ENCODE measurements around the gene TSHZ3.

The TSHZ3 gene

GRCh38 chr19:31346184-31347059 lies 2.8 kb downstream of the TSHZ3 start:
- Histone ChIP-seq H3K27ac (ENCODE audit: low read length) (no peak overlapping the region), H3K4me3 (ENCODE audit: low read length) (no peak overlapping the region), H4K20me1 (ENCODE audit: insufficient read depth, low read length) (no peaks in the 10 kb centered on the region), H3K9ac (ENCODE audit: low read length) (no peak overlapping the region), H3K4me2 (ENCODE audit: low read length) (no peak overlapping the region), H3K9me3 (ENCODE audit: insufficient read depth, low read length) (no peaks in the 10 kb centered on the region), H3K36me3 (replicated peaks; ENCODE audit: low read depth, low read length) (no peaks in the 10 kb centered on the region), H3K79me2 (ENCODE audit: low read length) (no peaks in the 10 kb centered on the region), H3K27me3 (ENCODE audit: low read depth, low read length) (no peaks in the 10 kb centered on the region), H3K4me1 (ENCODE audit: low read length) (no peaks in the 10 kb centered on the region), H2AFZ (ENCODE audit: low read depth, low read length) (no peak overlapping the region)
- no peak for TF ChIP-seq EZH2phosphoT487 (IDR thresholded peaks at IDR 0.05; ENCODE audit: low read depth)

DNA sequence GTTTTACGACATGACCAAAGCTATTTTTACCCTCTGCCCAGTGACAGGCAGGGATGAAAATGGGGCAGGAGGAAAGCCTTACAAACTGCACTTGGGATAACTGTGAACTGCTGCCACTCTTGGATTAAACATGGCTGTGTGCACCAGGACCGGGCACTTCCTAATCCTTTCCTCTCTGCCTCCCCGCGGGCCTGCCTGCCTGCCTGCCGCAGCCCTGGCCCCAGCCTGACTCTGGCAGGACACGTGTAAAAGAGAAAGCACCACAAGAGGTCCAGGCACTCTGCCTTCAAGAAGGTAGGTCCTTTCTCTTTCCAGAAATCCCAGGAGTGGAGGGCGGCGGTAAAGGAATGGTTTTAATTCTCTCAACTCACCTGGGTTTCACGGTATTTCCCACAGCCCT lies 4.8 kb downstream of the TSHZ3 start:
- Histone ChIP-seq H3K4me2 (ENCODE audit: low read length) (no peak overlapping the region), H3K79me2 (ENCODE audit: low read length) (no peaks in the 10 kb centered on the region), H3K9ac (ENCODE audit: low read length) (no peak overlapping the region), H3K27ac (ENCODE audit: low read length) (no peak overlapping the region), H3K4me1 (ENCODE audit: low read length) (no peaks in the 10 kb centered on the region), H3K36me3 (replicated peaks; ENCODE audit: low read depth, low read length) (no peaks in the 10 kb centered on the region), H3K4me3 (ENCODE audit: low read length) (no peak overlapping the region), H2AFZ (ENCODE audit: low read depth, low read length) (no peak overlapping the region), H3K27me3 (ENCODE audit: low read depth, low read length) (no peaks in the 10 kb centered on the region), H3K9me3 (ENCODE audit: insufficient read depth, low read length) (no peaks in the 10 kb centered on the region), H4K20me1 (ENCODE audit: insufficient read depth, low read length) (no peaks in the 10 kb centered on the region)
- TF ChIP-seq, protein P1, sequence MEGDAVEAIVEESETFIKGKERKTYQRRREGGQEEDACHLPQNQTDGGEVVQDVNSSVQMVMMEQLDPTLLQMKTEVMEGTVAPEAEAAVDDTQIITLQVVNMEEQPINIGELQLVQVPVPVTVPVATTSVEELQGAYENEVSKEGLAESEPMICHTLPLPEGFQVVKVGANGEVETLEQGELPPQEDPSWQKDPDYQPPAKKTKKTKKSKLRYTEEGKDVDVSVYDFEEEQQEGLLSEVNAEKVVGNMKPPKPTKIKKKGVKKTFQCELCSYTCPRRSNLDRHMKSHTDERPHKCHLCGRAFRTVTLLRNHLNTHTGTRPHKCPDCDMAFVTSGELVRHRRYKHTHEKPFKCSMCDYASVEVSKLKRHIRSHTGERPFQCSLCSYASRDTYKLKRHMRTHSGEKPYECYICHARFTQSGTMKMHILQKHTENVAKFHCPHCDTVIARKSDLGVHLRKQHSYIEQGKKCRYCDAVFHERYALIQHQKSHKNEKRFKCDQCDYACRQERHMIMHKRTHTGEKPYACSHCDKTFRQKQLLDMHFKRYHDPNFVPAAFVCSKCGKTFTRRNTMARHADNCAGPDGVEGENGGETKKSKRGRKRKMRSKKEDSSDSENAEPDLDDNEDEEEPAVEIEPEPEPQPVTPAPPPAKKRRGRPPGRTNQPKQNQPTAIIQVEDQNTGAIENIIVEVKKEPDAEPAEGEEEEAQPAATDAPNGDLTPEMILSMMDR (IDR thresholded peaks at IDR 0.05; ENCODE audit: low read depth, low read length), result no peak
- TF ChIP-seq EZH2phosphoT487 (IDR thresholded peaks at IDR 0.05; ENCODE audit: low read depth), result no peak

DNA sequence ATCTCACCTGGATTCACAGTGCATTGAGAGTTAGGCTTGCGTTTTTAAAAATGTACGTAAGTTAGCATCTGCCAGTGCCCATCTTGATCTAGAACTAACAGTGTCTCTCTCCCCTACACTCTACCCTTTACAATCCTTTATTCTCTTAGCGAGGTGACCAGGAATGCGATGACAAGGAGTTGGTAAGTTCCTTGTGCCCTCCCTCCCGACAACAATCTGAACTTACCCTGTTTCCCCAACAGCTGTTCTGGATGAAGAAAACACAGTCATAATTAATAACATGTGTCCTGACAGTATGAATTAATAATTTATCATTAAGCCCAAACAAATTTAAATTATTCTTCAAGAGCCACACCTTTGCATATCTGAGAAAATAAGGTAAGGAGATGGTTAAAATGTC lies 6.3 kb downstream of the TSHZ3 start:
- Histone ChIP-seq H3K9ac (ENCODE audit: low read length) (no peak overlapping the region), H3K27ac (ENCODE audit: low read length) (no peak overlapping the region), H3K4me3 (ENCODE audit: low read length) (no peak overlapping the region), H3K27me3 (ENCODE audit: low read depth, low read length) (no peaks in the 10 kb centered on the region), H4K20me1 (ENCODE audit: insufficient read depth, low read length) (no peaks in the 10 kb centered on the region), H3K9me3 (ENCODE audit: insufficient read depth, low read length) (no peaks in the 10 kb centered on the region), H3K4me1 (ENCODE audit: low read length) (no peaks in the 10 kb centered on the region), H3K79me2 (ENCODE audit: low read length) (no peaks in the 10 kb centered on the region), H2AFZ (ENCODE audit: low read depth, low read length) (no peak overlapping the region), H3K4me2 (ENCODE audit: low read length) (no peak overlapping the region), H3K36me3 (replicated peaks; ENCODE audit: low read depth, low read length) (no peaks in the 10 kb centered on the region)
- TF ChIP-seq EZH2phosphoT487 (IDR thresholded peaks at IDR 0.05; ENCODE audit: low read depth), result no peak
- TF ChIP-seq, protein P1 (IDR thresholded peaks at IDR 0.05; ENCODE audit: low read depth, low read length), result no peak

DNA sequence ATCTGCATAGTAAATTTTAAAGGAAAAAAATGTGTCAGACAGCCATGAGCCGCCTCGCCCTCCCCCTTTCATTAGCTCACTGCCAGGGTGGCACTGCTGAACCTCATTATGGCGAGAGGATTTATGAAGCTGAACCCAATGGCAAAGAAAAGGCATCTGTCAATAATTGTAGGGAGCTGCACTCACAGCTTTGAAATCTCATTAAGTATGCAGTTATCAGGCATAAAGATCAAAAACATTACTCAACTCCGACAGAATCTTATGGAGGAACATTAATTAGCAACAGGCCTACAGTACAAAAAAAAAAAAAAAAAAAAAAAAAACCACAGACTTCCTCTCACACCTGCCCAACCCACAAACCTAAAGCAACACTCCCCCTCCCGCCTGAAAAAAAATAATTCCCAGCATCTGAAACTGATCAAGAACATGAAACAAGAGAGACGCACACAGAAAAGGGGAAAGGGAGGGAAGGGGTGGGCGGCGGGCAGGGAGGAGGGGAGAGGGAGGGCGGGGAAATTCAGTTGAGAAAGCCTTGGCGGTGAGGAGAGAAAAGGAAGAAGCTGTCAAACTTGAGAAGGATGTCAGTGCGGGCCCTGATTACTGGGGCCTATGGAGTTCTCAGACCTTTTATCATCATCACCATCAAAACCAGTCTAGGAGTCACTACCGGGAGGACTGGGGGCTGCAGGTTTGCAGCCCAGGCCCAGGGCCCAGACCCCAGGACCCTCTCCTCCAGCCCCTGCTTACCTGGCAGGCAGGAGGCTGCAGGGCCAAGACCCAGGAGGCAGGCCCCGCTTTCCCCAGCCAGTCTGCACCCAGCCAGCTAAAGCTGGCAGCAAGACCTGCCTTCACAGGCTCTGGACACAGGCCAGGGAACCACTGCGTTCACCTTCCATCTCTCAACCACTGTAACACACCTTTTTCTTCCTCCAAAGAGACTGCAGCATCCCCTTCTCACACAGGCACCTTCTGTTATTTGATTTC lies 8.9 kb downstream of the TSHZ3 start:
- Histone ChIP-seq H3K4me1 (ENCODE audit: low read length) (no peaks in the 10 kb centered on the region), H3K9ac (ENCODE audit: low read length) (no peak overlapping the region)

More for the DNA sequence above, 8.9 kb downstream of the TSHZ3 start:
- no peaks in the 10 kb centered on the region for H4K20me1 ChIP-seq (ENCODE audit: insufficient read depth, low read length)
- H3K4me3 ChIP-seq (ENCODE audit: low read length), result no peak overlapping the region
- no peak overlapping the region for H3K27ac ChIP-seq (ENCODE audit: low read length)
- no peaks in the 10 kb centered on the region for H3K9me3 ChIP-seq (ENCODE audit: insufficient read depth, low read length)
- TF ChIP-seq EZH2phosphoT487 (IDR thresholded peaks at IDR 0.05; ENCODE audit: low read depth), result no peak
- TF ChIP-seq, protein P1 (IDR thresholded peaks at IDR 0.05; ENCODE audit: low read depth, low read length), result no peak
- H3K36me3 ChIP-seq (replicated peaks; ENCODE audit: low read depth, low read length), result no peaks in the 10 kb centered on the region
- no peak overlapping the region for H3K4me2 ChIP-seq (ENCODE audit: low read length)
- H3K79me2 ChIP-seq (ENCODE audit: low read length), result no peaks in the 10 kb centered on the region
- no peaks in the 10 kb centered on the region for H3K27me3 ChIP-seq (ENCODE audit: low read depth, low read length)
- no peak overlapping the region for H2AFZ ChIP-seq (ENCODE audit: low read depth, low read length)

All from OCI-LY3 (cell line).